Measurements from ENCODE around the gene CACNA1I. TPM values are rescaled to one million over a fixed set of nuclear protein-coding genes. Genes with fewer than 3 reads are reported as not detected.
A peak's percentile ranks its signal among the peaks of the same experiment; 100 is the strongest.

The CACNA1I gene
- polyA plus RNA-seq, 1 experiment, result not detected

DNA sequence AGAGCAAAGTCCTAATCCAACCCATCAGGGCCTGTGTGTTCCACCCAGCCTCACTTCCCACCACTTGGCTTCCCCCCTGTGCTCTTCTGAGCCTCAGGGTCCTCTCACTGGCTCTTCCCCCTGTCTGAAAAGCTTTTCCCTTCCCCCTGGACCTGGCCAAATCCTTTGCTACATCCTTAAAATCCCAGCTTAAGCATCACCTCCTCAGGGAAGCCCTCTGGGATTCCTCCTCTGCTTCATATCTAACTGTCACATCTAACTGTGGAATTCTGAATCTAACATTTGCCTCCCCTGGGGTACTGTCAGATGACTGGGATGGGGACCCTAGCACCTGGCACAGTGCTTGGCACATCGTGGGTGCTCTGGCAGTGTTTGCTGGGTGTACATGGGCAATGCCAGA lies 985 bp downstream of the CACNA1I start:
- ChIA-PET CTCF (no interaction called here), POLR2A (no interaction called here)
- no peak for DNase-seq (ENCODE audit: low read depth, low spot score)
- peaks cover 3% of the 10 kb centered on the region for H3K9me3 ChIP-seq (ENCODE audit: control insufficient read depth, insufficient read depth, low read length)
- H3K27ac ChIP-seq (ENCODE audit: low read depth, low read length), result no peak overlapping the region
- TF ChIP-seq, protein P1, sequence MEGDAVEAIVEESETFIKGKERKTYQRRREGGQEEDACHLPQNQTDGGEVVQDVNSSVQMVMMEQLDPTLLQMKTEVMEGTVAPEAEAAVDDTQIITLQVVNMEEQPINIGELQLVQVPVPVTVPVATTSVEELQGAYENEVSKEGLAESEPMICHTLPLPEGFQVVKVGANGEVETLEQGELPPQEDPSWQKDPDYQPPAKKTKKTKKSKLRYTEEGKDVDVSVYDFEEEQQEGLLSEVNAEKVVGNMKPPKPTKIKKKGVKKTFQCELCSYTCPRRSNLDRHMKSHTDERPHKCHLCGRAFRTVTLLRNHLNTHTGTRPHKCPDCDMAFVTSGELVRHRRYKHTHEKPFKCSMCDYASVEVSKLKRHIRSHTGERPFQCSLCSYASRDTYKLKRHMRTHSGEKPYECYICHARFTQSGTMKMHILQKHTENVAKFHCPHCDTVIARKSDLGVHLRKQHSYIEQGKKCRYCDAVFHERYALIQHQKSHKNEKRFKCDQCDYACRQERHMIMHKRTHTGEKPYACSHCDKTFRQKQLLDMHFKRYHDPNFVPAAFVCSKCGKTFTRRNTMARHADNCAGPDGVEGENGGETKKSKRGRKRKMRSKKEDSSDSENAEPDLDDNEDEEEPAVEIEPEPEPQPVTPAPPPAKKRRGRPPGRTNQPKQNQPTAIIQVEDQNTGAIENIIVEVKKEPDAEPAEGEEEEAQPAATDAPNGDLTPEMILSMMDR (IDR thresholded peaks at IDR 0.05; ENCODE audit: low read depth, low read length), result no peak
- no peak overlapping the region for H3K4me3 ChIP-seq (ENCODE audit: low read depth, low read length)
- H3K27me3 ChIP-seq (ENCODE audit: control insufficient read depth, insufficient read depth, low read length), result peaks cover 16% of the 10 kb centered on the region

DNA sequence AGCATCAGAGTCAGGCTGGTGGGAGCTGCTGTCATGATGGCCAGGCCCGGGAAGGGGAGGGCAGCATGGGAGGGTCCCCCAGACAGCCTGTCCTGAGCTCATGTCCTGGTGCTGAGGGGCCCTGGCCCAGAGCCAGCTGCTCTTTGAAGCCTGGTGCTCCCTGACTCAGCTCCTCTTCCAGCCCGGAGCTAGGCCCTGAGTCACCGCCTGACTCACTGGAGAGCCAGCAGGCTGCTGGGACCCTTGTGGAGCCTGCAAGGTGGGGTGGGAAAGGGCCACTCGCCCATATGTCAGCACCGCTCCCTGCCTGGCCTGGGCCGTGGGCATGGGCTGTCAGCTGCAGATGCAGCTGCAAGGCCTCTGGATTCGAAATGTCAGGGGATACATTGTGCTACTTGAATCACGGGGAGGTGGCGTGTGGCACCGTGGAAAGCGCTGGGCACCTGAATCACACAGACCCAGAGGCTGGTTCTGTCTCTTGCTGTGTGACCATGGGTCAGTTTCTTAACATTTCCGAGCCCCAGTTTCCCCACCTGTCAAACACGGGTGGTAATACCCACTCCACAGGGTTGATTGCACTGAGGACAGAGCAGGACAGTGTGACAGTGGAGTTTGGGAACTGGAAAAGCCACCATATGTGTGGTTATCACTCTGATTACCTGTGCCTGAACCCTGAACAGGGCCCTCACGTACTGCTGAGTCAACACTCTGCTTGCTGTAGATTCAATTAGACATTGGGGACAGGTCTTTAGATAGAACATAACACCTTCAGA lies 4.4 kb downstream of the CACNA1I start:
- Histone ChIP-seq H3K9me3 (ENCODE audit: control insufficient read depth, insufficient read depth, low read length) (no peaks in the 10 kb centered on the region; the same call in 1 of the 2 replicates), H3K27ac (ENCODE audit: low read depth, low read length) (no peak overlapping the region), H3K4me3 (ENCODE audit: low read depth, low read length) (no peak overlapping the region), H3K27me3 (ENCODE audit: control insufficient read depth, insufficient read depth, low read length) (peaks cover 24% of the 10 kb centered on the region)
- CTCF ChIA-PET, result interaction anchor here (0.6 to 1.5 kb wide), 3 partner anchors 40 to 1509 kb away, joined by 3 read pairs; no protein-coding TSS in a partner anchor
- TF ChIP-seq, protein P1 (IDR thresholded peaks at IDR 0.05; ENCODE audit: low read depth, low read length), result no peak
- POLR2A ChIA-PET, result no interaction called here
- peak; percentile 57 for DNase-seq (ENCODE audit: low read depth, low spot score)

DNA sequence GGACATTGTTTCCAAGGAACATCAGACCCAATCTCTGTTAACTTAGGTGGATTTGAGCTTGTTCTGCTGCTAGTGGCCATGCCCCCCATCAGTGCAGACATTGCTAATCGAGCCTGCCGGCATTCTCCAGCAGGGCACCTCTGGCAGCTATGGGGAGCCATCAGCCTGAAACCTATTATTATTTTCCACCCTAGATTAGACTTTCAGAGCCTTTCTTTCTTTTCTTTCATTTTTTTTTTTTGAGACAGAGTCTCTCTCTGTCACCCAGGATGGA lies 4.9 kb downstream of the CACNA1I start:
- Histone ChIP-seq H3K27ac (ENCODE audit: low read depth, low read length) (no peak overlapping the region), H3K4me3 (ENCODE audit: low read depth, low read length) (no peak overlapping the region), H3K27me3 (ENCODE audit: control insufficient read depth, insufficient read depth, low read length) (peaks cover 23% of the 10 kb centered on the region), H3K9me3 (ENCODE audit: control insufficient read depth, insufficient read depth, low read length) (no peaks in the 10 kb centered on the region; the same call in 1 of the 2 replicates)
- TF ChIP-seq, protein P1 (IDR thresholded peaks at IDR 0.05; ENCODE audit: low read depth, low read length), result no peak
- DNase-seq (ENCODE audit: low read depth, low spot score), result no peak
- CTCF ChIA-PET, result interaction anchor here (0.6 to 1.5 kb wide), 2 partner anchors 41 to 1508 kb away, joined by 3 read pairs; no protein-coding TSS in a partner anchor
- POLR2A ChIA-PET, result no interaction called here

DNA sequence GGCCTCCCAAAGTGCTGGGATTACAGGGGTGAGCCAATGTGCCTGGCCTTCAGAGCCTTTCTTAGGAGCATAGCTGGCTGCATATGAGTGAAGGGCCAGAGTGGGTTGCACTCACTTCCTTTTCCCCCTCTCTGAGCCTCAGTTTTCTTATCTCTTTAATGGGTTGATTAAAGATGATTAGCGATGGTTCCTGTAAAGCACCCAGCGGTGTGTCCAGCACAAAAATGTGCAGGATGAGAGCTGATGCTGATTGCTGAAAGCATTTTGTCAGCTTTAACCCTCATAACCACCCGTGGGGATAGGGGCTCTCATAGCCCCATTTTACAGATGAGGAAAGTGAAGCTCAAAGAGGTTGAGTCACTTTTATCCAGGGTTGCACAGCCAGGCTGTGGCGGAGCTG lies 5.5 kb downstream of the CACNA1I start:
- TF ChIP-seq, protein P1 (IDR thresholded peaks at IDR 0.05; ENCODE audit: low read depth, low read length), result no peak
- ChIA-PET POLR2A (no interaction called here), CTCF (interaction anchor here (0.6 to 1.5 kb wide), 3 partner anchors 41 to 1508 kb away, joined by 3 to 8 read pairs (median 3); no protein-coding TSS in a partner anchor)
- H3K4me3 ChIP-seq (ENCODE audit: low read depth, low read length), result no peak overlapping the region
- H3K9me3 ChIP-seq (ENCODE audit: control insufficient read depth, insufficient read depth, low read length), result no peaks in the 10 kb centered on the region; the same call in 1 of the 2 replicates
- peaks cover 25% of the 10 kb centered on the region for H3K27me3 ChIP-seq (ENCODE audit: control insufficient read depth, insufficient read depth, low read length)
- DNase-seq (ENCODE audit: low read depth, low spot score), result no peak
- no peak overlapping the region for H3K27ac ChIP-seq (ENCODE audit: low read depth, low read length)

DNA sequence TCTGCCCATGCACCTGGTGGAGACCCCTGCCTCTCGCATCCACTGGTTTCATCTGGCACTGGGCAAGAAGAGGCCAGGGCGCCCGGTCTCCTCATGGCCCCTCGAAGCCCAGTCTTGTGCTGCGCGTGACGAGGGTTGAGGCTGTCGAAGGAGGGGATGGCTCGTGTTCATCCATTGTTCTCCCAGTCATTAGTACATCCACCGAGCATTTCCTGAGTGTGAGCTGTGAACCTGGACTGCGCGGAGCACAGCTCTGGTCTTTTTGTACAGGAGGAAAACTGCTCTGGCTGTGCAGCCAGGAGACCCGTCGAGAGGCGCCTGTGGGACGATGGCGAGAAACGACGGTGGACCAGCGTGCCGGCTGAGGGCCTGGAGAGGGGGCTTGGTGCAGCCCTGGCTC lies 6.8 kb downstream of the CACNA1I start:
- H3K27me3 ChIP-seq (ENCODE audit: control insufficient read depth, insufficient read depth, low read length), result peaks cover 27% of the 10 kb centered on the region
- no peak overlapping the region for H3K4me3 ChIP-seq (ENCODE audit: low read depth, low read length)
- ChIA-PET POLR2A (no interaction called here), CTCF (no interaction called here)
- H3K9me3 ChIP-seq (ENCODE audit: control insufficient read depth, insufficient read depth, low read length), result no peaks in the 10 kb centered on the region; the same call in 1 of the 2 replicates
- DNase-seq (ENCODE audit: low read depth, low spot score), result no peak
- H3K27ac ChIP-seq (ENCODE audit: low read depth, low read length), result no peak overlapping the region
- TF ChIP-seq, protein P1 (IDR thresholded peaks at IDR 0.05; ENCODE audit: low read depth, low read length), result no peak

Data from AG04450 (cell line).